AG10803 (cell line): ENCODE measurements around the gene TSSK2.

Experiments used
- DNase-seq: peaks from one replicate; pipeline ENCODE4 v3.0.0; 2010; ENCODE audit warnings: low read depth
- H3K4me3 ChIP-seq: 2 replicates; pipeline ENCODE4 v1.5.1; 2011; ENCODE audit warnings: mild to moderate bottlenecking, low read length, control low read depth
- TF ChIP-seq, protein P1 (sequence below): conservative IDR thresholded peaks from 2 replicates; pipeline ENCODE4 v1.5.1; 2011; ENCODE audit warnings: mild to moderate bottlenecking, low read length, control low read depth, inconsistent platforms

The TSSK2 gene

DNA sequence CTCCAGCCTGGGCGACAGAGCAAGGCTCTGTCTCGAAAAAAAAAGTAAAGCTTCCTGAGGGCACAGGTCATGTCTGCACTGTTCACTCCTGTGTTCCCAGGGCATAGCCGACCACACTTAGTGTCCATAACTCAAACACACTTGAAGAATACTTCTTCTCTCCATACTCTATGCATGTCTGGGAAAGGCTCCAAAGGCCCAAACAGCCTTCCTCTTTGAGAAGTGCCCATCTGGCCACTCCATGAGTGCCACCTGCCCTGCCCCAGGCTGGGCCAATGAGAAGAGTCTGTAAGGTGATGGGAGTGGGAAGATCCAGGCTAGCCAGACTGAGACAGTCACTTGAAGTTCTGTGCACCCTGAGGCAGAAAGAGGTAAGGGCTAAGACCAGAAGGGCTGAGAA, 33.6 kb upstream of the TSSK2 start:
- TF ChIP-seq, protein P1, sequence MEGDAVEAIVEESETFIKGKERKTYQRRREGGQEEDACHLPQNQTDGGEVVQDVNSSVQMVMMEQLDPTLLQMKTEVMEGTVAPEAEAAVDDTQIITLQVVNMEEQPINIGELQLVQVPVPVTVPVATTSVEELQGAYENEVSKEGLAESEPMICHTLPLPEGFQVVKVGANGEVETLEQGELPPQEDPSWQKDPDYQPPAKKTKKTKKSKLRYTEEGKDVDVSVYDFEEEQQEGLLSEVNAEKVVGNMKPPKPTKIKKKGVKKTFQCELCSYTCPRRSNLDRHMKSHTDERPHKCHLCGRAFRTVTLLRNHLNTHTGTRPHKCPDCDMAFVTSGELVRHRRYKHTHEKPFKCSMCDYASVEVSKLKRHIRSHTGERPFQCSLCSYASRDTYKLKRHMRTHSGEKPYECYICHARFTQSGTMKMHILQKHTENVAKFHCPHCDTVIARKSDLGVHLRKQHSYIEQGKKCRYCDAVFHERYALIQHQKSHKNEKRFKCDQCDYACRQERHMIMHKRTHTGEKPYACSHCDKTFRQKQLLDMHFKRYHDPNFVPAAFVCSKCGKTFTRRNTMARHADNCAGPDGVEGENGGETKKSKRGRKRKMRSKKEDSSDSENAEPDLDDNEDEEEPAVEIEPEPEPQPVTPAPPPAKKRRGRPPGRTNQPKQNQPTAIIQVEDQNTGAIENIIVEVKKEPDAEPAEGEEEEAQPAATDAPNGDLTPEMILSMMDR, result no peak

DNA sequence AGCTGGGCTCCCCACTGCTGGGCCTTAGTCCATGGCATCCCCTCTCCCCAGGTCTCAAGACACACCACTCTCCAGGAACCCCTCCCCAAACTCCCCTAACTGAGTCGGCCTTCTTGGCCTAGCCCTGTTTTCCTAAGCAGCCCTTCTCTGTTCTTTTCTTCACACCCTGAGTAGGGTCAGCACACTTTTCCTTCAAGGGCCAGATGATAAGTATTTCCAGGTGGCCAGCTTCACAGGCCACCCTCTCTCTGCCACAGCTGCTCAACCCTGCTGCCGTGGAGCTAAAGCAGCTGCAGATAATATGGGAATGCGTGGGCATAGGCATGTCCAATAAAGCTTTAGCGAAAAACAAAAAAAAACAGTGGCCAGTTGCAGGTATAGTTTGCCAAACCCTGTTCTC, 33.0 kb upstream of the TSSK2 start:
- TF ChIP-seq, protein P1, result no peak
- no peak overlapping the region for H3K4me3 ChIP-seq
- DNase-seq, result no peak

More for the DNA sequence above, 33.6 kb upstream of the TSSK2 start:
- DNase-seq, result no peak
- H3K4me3 ChIP-seq, result no peak overlapping the region

DNA sequence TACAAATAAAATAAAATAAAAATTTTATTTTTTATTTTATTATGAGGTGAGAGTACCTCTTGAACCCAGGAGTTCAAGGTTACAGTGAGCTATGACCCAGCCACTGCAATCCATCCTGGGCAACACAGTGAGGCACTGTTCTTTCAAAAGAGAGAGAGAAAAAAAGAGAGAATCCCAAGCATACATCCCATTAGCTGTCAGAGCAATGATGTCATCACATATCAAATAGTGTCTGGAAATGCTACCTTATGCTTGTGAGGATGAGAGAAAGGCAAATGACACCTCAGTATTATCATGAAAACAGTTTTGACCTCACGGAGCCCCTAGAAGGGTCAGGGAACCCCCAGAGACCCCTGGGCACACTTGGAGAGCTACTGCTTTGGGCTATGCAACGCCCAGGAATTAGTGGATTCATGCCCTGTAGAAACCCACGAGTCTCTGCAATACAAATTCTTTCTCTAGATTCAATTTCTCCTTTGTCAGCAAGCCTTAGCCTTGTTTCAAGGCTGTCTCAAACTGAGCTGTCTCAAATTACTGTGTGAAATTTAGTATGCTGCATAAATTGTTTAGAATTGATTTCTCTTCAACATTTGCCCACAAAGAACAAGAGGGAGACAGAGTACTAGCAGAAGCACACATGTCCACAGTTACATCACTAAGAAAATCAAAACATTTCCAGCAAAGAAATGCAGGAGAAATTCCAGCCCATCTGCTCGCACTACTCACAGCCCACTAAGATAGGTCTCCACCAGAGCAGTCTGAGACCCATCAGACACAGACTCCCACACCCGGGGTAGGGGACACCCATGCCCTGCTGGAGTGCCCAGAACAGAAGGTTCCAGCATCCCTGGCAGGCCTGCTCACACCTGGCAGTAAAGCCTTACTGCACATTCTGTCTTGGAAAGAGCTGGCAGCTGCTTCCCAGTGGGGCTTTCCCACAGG, 27.0 kb upstream of the TSSK2 start:
- peak; percentile 56 for DNase-seq
- H3K4me3 ChIP-seq, result no peak overlapping the region
- TF ChIP-seq, protein P1, result peak; percentile 12; the same call in 1 of the 2 replicates

DNA sequence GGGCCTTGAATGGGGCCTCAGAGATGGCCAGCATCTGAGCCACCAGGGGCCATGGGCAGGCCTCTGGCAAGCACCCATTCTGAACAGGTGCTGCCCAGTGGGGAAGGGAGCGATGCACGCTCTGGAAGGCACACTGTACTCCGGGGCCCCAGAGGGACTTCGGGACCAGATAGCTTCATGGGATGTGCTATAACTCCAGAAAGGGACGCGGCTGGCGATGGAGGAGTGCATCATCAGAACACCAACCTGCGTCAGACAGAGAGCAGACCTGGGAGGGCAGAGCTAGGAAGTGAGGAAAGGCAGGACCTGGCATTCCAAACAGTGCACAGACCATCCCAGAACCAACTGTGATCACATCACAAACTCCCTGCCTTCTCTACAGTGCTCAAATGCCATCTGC, 25.7 kb upstream of the TSSK2 start:
- DNase-seq, result no peak
- H3K4me3 ChIP-seq, result no peak overlapping the region
- TF ChIP-seq, protein P1, result no peak

DNA sequence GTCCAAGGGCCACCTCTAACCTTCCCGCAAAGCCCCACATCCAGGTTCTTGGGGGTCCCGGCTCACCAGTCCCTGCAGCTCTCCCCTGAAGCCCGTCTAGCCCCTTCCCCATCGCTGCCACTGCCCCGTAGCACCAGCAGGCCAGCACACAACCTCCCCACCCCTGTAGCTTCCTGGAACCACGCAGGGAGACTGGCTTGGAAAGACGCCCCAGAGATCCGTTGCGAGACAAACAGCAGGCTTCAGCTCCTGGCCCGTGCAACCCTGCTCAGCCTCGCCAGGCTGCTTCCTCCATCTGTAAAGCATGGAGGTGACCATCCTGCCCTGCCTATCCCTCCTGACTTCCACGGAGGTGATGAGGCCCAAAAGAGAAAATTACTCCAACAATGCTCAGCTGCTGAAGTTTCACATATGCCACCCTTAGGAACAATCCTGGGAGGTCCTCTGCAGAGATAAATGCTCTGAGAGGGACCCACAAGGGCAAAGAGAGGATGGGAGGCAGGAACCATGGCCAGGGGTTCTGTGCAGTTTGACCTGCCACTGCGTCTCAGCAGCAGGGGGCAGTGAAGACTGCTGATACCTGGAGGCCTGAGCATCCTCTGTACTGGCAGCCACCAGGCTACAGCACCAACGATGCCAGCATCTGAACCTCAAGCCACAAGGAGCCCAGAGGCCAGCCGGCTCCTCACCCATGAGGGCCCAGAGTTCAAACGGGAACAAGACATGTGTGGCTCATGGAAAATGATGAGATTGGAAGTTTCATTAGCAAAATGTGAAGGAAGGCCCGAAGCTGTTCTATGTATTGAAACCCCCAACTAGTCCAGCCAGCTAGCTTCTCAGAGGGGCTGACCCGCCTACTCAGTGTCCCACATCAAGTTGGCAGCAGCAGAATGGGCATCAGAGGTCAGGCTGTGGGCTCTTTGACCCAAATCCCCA, 25.0 kb upstream of the TSSK2 start:
- DNase-seq, result no peak
- no peak overlapping the region for H3K4me3 ChIP-seq
- TF ChIP-seq, protein P1, result no peak

DNA sequence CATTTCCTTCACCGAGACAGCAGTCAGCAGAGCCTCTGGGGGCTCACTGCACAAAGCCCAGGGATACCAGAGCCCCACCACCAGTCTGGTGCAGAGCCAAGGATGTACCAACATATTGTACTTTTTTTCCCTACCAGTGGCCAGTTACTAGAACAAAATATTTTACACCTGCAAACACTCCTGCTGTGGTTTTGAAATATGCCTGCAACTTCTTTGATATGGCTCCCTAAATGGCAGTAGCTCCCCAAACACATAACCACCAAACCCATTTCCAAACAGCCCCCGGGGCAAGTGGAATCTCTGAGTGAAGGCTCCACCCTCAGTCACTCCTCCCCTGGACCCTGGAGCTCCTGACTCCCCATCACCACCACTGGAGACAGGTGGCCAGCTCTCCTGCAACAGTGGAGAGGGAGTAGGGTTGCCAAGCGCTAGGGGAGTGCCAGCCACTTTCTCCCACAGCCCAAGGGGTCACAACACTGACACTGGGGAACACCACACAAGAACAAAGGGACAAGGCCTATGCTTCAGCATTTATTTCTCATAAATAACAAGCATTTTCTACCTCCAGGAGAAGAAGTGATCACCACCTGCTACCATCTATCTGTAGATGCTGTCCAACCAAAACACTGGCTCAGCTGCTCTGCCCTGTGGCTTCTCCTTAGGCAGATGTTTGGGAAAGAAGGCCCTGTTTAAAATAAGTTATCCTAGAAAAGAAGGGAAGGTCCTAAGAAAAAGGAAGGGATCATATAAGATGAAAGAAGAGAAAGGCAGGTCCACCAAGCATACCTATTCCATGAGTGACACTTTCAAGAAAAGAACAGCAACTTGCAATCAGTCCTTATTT, 24.0 kb upstream of the TSSK2 start:
- TF ChIP-seq, protein P1, result no peak
- no peak for DNase-seq

More for the DNA sequence above, 24.0 kb upstream of the TSSK2 start:
- H3K4me3 ChIP-seq, result no peak overlapping the region
